ENCODE measurements around the gene ZRANB3. TPM values are rescaled to one million over a fixed set of nuclear protein-coding genes. Genes with fewer than 3 reads are reported as not detected.
"Not testable (repeated sequence)": the region's sequence is repeated elsewhere in the genome, so short reads cannot be mapped to it uniquely, and the experiment has no call there.

Gene ZRANB3
- total RNA-seq, 3 donors from 2014 or later: 4.9 to 7.3 (median 5.0) TPM

DNA sequence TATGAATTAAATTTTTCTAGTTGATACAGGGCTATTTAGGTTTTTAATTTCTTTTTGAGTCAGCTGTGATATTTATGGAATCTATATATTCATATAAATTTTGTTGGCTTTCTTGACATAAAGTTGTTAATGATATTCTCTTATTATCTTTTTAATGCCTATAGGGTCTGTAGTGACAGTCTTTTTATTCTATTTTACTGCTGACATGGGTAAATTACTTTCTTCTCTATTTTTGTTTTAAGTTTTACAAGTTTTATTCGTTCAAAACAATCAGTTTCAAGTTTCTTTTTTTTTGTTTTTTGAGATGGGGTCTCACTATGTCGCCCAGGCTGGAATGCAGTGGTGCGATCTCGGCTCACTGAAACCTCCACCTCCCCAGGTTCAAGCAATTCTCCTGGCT, 226.3 kb downstream of the ZRANB3 start:
- intact Hi-C loops (cut with DNase I, micrococcal nuclease): no loop called here
- TF ChIP-seq, protein P1, sequence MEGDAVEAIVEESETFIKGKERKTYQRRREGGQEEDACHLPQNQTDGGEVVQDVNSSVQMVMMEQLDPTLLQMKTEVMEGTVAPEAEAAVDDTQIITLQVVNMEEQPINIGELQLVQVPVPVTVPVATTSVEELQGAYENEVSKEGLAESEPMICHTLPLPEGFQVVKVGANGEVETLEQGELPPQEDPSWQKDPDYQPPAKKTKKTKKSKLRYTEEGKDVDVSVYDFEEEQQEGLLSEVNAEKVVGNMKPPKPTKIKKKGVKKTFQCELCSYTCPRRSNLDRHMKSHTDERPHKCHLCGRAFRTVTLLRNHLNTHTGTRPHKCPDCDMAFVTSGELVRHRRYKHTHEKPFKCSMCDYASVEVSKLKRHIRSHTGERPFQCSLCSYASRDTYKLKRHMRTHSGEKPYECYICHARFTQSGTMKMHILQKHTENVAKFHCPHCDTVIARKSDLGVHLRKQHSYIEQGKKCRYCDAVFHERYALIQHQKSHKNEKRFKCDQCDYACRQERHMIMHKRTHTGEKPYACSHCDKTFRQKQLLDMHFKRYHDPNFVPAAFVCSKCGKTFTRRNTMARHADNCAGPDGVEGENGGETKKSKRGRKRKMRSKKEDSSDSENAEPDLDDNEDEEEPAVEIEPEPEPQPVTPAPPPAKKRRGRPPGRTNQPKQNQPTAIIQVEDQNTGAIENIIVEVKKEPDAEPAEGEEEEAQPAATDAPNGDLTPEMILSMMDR (IDR thresholded peaks at IDR 0.05): no peak
- no peak for DNase-seq
- Histone ChIP-seq H3K9me3 (peaks cover 5% of the 10 kb centered on the region), H3K4me3 (no peak overlapping the region), H3K36me3 (ENCODE audit: low read depth) (no peaks in the 10 kb centered on the region), H3K4me1 (ENCODE audit: low read depth) (no peaks in the 10 kb centered on the region)
- no peak for ATAC-seq

- Histone ChIP-seq H3K36me3 (ENCODE audit: low read depth) (no peaks in the 10 kb centered on the region), H3K9me3 (peaks cover 8% of the 10 kb centered on the region), H3K4me1 (ENCODE audit: low read depth) (no peaks in the 10 kb centered on the region), H3K4me3 (no peak overlapping the region)
- no peak for ATAC-seq
- intact Hi-C loops (cut with DNase I, micrococcal nuclease): no loop called here
- TF ChIP-seq, protein P1 (IDR thresholded peaks at IDR 0.05): no peak
- no peak for DNase-seq
These were observed 231.3 kb downstream of the ZRANB3 start for GRCh38 chr2:135299658-135300244.

- H3K9me3 ChIP-seq: peaks cover 8% of the 10 kb centered on the region
- DNase-seq (no peak), ATAC-seq (no peak)
- H3K4me3 ChIP-seq: no peak overlapping the region
- TF ChIP-seq, protein P1 (IDR thresholded peaks at IDR 0.05): no peak
- no peaks in the 10 kb centered on the region for H3K36me3 ChIP-seq (ENCODE audit: low read depth)
- intact Hi-C loops (cut with DNase I, micrococcal nuclease): no loop called here
- H3K4me1 ChIP-seq (ENCODE audit: low read depth): no peaks in the 10 kb centered on the region
These were observed 231.9 kb downstream of the ZRANB3 start for GRCh38 chr2:135299165-135299564.

DNA sequence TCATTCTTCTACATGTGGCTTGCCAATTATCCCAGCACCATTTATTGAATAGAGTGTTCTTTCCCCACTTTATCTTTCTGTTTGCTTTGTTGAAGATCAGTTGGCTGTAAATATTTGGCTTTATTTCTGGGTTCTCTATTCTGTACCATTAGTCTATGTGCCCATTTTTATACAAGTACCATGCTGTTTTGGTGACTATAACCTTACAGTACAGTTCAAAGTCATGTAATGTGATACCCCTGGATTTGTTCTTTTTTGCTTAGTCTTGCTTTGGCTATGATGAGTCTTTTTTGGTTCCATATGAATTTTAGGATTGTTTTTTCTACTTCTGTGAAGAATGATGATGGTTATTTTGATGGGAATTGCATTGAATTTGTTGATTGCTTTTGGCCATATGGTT, 243.9 kb downstream of the ZRANB3 start:
- intact Hi-C loops (cut with DNase I, micrococcal nuclease); ATAC-seq; H3K36me3 ChIP-seq (ENCODE audit: low read depth); DNase-seq; H3K4me1 ChIP-seq (ENCODE audit: low read depth); H3K9me3 ChIP-seq; H3K4me3 ChIP-seq: not testable (repeated sequence)

- TF ChIP-seq, protein P1 (IDR thresholded peaks at IDR 0.05): no peak
- Histone ChIP-seq H3K9me3 (peaks cover 3% of the 10 kb centered on the region), H3K4me3 (no peak overlapping the region), H3K4me1 (ENCODE audit: low read depth) (no peaks in the 10 kb centered on the region), H3K36me3 (ENCODE audit: low read depth) (no peaks in the 10 kb centered on the region)
- no peak for DNase-seq
- no peak for ATAC-seq
- intact Hi-C loops (cut with DNase I, micrococcal nuclease): no loop called here
These were observed 245.6 kb downstream of the ZRANB3 start for GRCh38 chr2:135285391-135285790.

DNA sequence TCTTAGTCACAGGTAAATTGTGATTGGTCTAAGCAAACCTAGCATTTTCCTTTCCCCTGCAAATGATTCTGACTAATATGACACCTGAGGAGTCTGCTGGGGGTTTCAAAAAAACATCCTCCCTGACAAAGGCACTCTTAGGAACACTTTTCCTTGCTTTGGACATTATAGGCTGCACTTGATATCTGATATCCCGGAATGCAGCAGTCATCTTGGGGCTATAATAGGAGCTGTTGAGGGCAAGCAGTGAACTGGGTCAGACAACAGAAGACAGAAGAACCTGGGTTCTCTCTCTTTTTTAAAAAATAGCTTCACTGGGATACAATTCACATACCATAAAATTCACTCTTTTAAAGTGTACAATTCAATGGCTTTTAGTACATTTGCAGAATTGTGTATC, 249.6 kb downstream of the ZRANB3 start:
- TF ChIP-seq, protein P1 (IDR thresholded peaks at IDR 0.05): no peak
- Histone ChIP-seq H3K4me3 (no peak overlapping the region), H3K9me3 (no peaks in the 10 kb centered on the region), H3K36me3 (ENCODE audit: low read depth) (no peaks in the 10 kb centered on the region), H3K4me1 (ENCODE audit: low read depth) (no peaks in the 10 kb centered on the region)
- DNase-seq (no peak), ATAC-seq (no peak)
- intact Hi-C loops (cut with DNase I, micrococcal nuclease): no loop called here

Data from mucosa of descending colon (tissue), 3 donors.